H1 (cell line): ENCODE measurements around the gene PTPN2.

Experiments
- EP300 ChIP-seq, 2 experiments: IDR thresholded peaks; 1 replicate in 1 of 2; 2 replicates in 1 of 2; pipeline ENCODE4 v1.6.1; 2011 to 2012; ENCODE audit warnings: low read depth in 2 of 2, low read length in 2 of 2, mild to moderate bottlenecking in 2 of 2, borderline replicate concordance in 1 of 2, inconsistent platforms in 1 of 2, moderate library complexity in 1 of 2
- POLR2A ChIP-seq, 2 experiments: IDR thresholded peaks; 1 replicate in 1 of 2; 2 replicates in 1 of 2; pipeline ENCODE4 v1.6.1; 2011; ENCODE audit warnings: low read depth in 2 of 2, low read length in 2 of 2, mild to moderate bottlenecking in 2 of 2; ENCODE audit errors: control extremely low read depth in 1 of 2
- TAF1 ChIP-seq: IDR thresholded peaks from 2 replicates; pipeline ENCODE4 v1.6.1; 2011; ENCODE audit warnings: mild to moderate bottlenecking, low read depth, low read length

GRCh38 chr18:12779456-12779855 lies 104.6 kb downstream of the PTPN2 start:
- TF ChIP-seq POLR2A (IDR thresholded peaks at IDR 0.05; ENCODE audit: control extremely low read depth in 1 of 2, low read depth in 2 of 2, low read length in 2 of 2) (no peak), EP300 (IDR thresholded peaks at IDR 0.05; ENCODE audit: borderline replicate concordance in 1 of 2, low read depth in 2 of 2, low read length in 2 of 2) (no peak), TAF1 (no peak)
